Heart right ventricle (tissue), 16 donors: Measurements from ENCODE around the gene ATP11A. TPM values are rescaled to one million over a fixed set of nuclear protein-coding genes. Genes with fewer than 3 reads are reported as not detected.

Experiments used
- ATAC-seq, 8 donors: fragments of 200-7000 bp; cut with Tn5 transposase; one replicate each; pipeline ENCODE4 v1.9.1; 2020; ENCODE audit warnings: mild to moderate bottlenecking in 8 of 8, moderate library complexity in 8 of 8, moderate number of reproducible peaks in 1 of 8
- DNase-seq, 2 donors: peaks; one replicate each; pipeline ENCODE4 v3.0.0-alpha.2; 2020
- H3K27ac ChIP-seq, 10 donors: fragments of 200-600 bp; sonication (generic) in 2 of 10; one replicate each; pipeline versions ENCODE4 v1.5.0 to v1.8.0; 2020 to 2022; ENCODE audit warnings: mild to moderate bottlenecking in 3 of 10
- H3K27me3 ChIP-seq, 7 donors: fragments of 200-600 bp; one replicate each; pipeline ENCODE4 v1.8.0; 2021 to 2022; ENCODE audit warnings: mild to moderate bottlenecking in 2 of 7
- H3K36me3 ChIP-seq, 9 donors: fragments of 200-600 bp; sonication (generic) in 1 of 9; one replicate each; pipeline versions ENCODE4 v1.5.0 to v1.8.0; 2020 to 2022; ENCODE audit warnings: mild to moderate bottlenecking in 2 of 9
- H3K4me1 ChIP-seq, 9 donors: fragments of 200-600 bp; sonication (generic) in 1 of 9; one replicate each; pipeline versions ENCODE4 v1.5.0 to v1.8.0; 2020 to 2022; ENCODE audit warnings: mild to moderate bottlenecking in 4 of 9
- H3K4me3 ChIP-seq, 10 donors: fragments of 200-600 bp; sonication (generic) in 2 of 10; one replicate each; pipeline versions ENCODE4 v1.5.0 to v1.8.0; 2020 to 2022; ENCODE audit warnings: mild to moderate bottlenecking in 7 of 10, moderate library complexity in 2 of 10
- H3K9me3 ChIP-seq, 11 donors: fragments of 200-600 bp in 10 of 11; sonication (generic) in 2 of 11; one replicate each; pipeline versions ENCODE4 v1.5.0 to v1.8.0; 2013 to 2022; ENCODE audit warnings: mild to moderate bottlenecking in 2 of 11, control low read depth in 1 of 11, moderate library complexity in 1 of 11
- WGBS, 2 donors: extraction: QIAGEN DNeasy Blood & Tissue Kit; methylation state at CpG; one replicate each; pipeline ENCODE4 v1.1.7; 2013; ENCODE audit warnings: inconsistent platforms in 1 of 2; 5-methylcytosine and 5-hydroxymethylcytosine counted together
- intact Hi-C, 10 donors: fragments of 100-400 bp; cut with DNase I; formaldehyde crosslinking; loops; one replicate each; pipeline versions ENCODE4 v1.11.1 to v1.14.2; 2022
- polyA plus RNA-seq, 2 donors: library from polyadenylated mRNA; stranded (reverse); fragments of 200-250 nt; gene quantifications; one replicate each; pipeline ENCODE4 v1.2.3, GENCODE V29; 2013
- total RNA-seq, 10 donors: library from RNA; stranded (reverse); fragmentation: NEBNext Ultra II Directional in 3 of 10; extraction: Animal tissue kit (Norgen Biotek cat#: 25700) in 3 of 10; gene quantifications; one replicate each; pipeline versions ENCODE4 v1.2.1 to v1.2.4, GENCODE V29; 2021 to 2023
- TF ChIP-seq, protein P1 (sequence below), 9 donors: fragments of 200-600 bp; sonication (generic) in 2 of 9; IDR thresholded peaks; one replicate each; pipeline versions ENCODE4 v1.5.0 to v1.8.0; 2021 to 2022; ENCODE audit warnings: antibody characterized with exemption in 9 of 9, mild to moderate bottlenecking in 5 of 9, moderate library complexity in 1 of 9
- donor health status: Arrhythmogenic right ventricular cardiomyopathy.
- donor health status: ischemic (EF 13 %, LVEDD 7.1; RV severe dilation, severe dysfunction).
- donor health status: healthy with polysubstance abuse.
- donor health status: DM: no; HTN: yes; CAD: no.
- donor health status: DM: no; HTN: no; CAD: no.
- donor health status: ischemic (EF 25% LVEDD 6.9; RV normal size, moderate dysfunction).
- donor health status: ischemic (EF 25% LVEDD 5.7; RV mildly dilated, moderate dysfunction).
- donor health status: healthy.
- donor health status: DM: yes; HTN: yes; CAD: no.
- donor health status: Ischemic cardiomyopathy.
- donor health status: ischemic (EF 35%, LVEDD 5.7; RV mildly dilated, moderate dysfunction).
- donor health status: nonischemic (EF 11% LVEDD 7.7; RV severe dilation, severe dysfunction).
- donor health status: DM: yes; HTN: yes; CAD: no.
- donor health status: PGD.
- donor health status: ischemic (EF 29% LVEDD 5.4; RV normal size, mild dysfunction).
- donor health status: nonischemic (EF 23%, LVEDD 6.1; RV moderate dilation, normal function).

The ATP11A gene
- total and polyA plus RNA-seq, 12 donors, result 20.0 to 164 (median 107) TPM

DNA sequence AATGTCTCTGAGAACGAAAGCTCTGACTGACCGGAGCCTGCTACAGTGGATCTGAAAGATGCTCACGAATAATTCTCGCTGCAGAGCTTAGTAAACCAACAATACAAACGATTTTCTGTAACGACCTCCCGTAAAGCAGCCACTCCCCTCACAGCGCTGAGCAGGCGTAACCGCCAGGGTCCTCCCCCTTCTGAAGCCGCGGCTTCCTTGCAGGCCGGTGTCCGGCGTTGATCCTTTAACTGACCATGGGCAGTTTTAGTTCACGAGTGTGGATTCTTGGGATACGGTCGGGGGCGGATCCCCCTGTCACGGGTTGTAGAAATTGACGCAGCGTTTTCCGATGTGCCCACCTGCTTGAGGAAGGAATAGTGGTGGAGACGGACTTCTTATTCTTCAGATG is 75.9 kb downstream of the ATP11A start:
- H3K27ac ChIP-seq, result no peak overlapping the region
- DNase-seq, result no peak
- intact Hi-C loops, result no loop called here
- no peak for ATAC-seq
- H3K27me3 ChIP-seq, result no peaks in the 10 kb centered on the region
- TF ChIP-seq, protein P1, sequence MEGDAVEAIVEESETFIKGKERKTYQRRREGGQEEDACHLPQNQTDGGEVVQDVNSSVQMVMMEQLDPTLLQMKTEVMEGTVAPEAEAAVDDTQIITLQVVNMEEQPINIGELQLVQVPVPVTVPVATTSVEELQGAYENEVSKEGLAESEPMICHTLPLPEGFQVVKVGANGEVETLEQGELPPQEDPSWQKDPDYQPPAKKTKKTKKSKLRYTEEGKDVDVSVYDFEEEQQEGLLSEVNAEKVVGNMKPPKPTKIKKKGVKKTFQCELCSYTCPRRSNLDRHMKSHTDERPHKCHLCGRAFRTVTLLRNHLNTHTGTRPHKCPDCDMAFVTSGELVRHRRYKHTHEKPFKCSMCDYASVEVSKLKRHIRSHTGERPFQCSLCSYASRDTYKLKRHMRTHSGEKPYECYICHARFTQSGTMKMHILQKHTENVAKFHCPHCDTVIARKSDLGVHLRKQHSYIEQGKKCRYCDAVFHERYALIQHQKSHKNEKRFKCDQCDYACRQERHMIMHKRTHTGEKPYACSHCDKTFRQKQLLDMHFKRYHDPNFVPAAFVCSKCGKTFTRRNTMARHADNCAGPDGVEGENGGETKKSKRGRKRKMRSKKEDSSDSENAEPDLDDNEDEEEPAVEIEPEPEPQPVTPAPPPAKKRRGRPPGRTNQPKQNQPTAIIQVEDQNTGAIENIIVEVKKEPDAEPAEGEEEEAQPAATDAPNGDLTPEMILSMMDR (IDR thresholded peaks at IDR 0.05), result no peak
- H3K36me3 ChIP-seq, result peaks cover 0 to 15% (median 0%) of the 10 kb centered on the region in 9 donors
- H3K4me3 ChIP-seq, result no peak overlapping the region
- no peaks in the 10 kb centered on the region for H3K9me3 ChIP-seq
- peaks cover 6 to 56% (median 33%) of the 10 kb centered on the region in 9 donors for H3K4me1 ChIP-seq
- 94 to 96% methylated on average over 24 of the region's 24 CpGs for WGBS, 2 donors

- intact Hi-C loops, result no loop called here
- Histone ChIP-seq H3K27me3 (no peaks in the 10 kb centered on the region), H3K36me3 (peaks cover 0 to 15% (median 0%) of the 10 kb centered on the region in 9 donors), H3K9me3 (no peaks in the 10 kb centered on the region), H3K4me1 (peaks cover 6 to 62% (median 33%) of the 10 kb centered on the region in 9 donors), H3K4me3 (no peak overlapping the region), H3K27ac (no peak overlapping the region)
- no peak for DNase-seq
- TF ChIP-seq, protein P1 (IDR thresholded peaks at IDR 0.05), result no peak
- ATAC-seq, result no peak
- WGBS, 2 donors, result 88 to 94% methylated on average over 6 of the region's 6 CpGs
Measured at GRCh38 chr13:112766336-112766735, 76.5 kb downstream of the ATP11A start.

- peaks cover 0 to 12% (median 0%) of the 10 kb centered on the region in 9 donors for H3K36me3 ChIP-seq
- no peaks in the 10 kb centered on the region for H3K9me3 ChIP-seq
- peak in 4 of 8 donors; percentile 14 to 51 (median 26) for ATAC-seq
- H3K4me3 ChIP-seq, result peak overlapping the region in 1 of 10 donors; percentile 16
- DNase-seq, result peak in 1 of 2 donors; percentile 51
- H3K27ac ChIP-seq, result peak overlapping the region in 1 of 10 donors; percentile 42
- TF ChIP-seq, protein P1 (IDR thresholded peaks at IDR 0.05), result no peak
- intact Hi-C loops, result no loop called here
- no peaks in the 10 kb centered on the region for H3K27me3 ChIP-seq
- WGBS, 2 donors, result 87 to 88% methylated on average over 33 to 34 of the region's 34 CpGs
- H3K4me1 ChIP-seq, result peaks cover 10 to 61% (median 33%) of the 10 kb centered on the region in 9 donors
Measured at GRCh38 chr13:112767506-112768471, 78.0 kb downstream of the ATP11A start.

- ATAC-seq, result peak; percentile 47 to 83 (median 72)
- Histone ChIP-seq H3K4me1 (peaks cover 10 to 59% (median 34%) of the 10 kb centered on the region in 9 donors), H3K36me3 (peaks cover 0 to 8% (median 0%) of the 10 kb centered on the region in 9 donors), H3K9me3 (no peaks in the 10 kb centered on the region), H3K27ac (peak overlapping the region in 5 of 10 donors; percentile 9 to 74 (median 45)), H3K27me3 (no peaks in the 10 kb centered on the region), H3K4me3 (no peak overlapping the region)
- peak; percentile 52 to 68 for DNase-seq
- intact Hi-C loops, result no loop called here
- TF ChIP-seq, protein P1 (IDR thresholded peaks at IDR 0.05), result no peak
- WGBS, 2 donors, result 64 to 73% methylated on average over 25 of the region's 25 CpGs
Measured at GRCh38 chr13:112768795-112769481, 79.1 kb downstream of the ATP11A start.
